Measurements from ENCODE around the gene SMYD3. TPM values are rescaled to one million over a fixed set of nuclear protein-coding genes. Genes with fewer than 3 reads are reported as not detected.

The SMYD3 gene
- total and polyA plus RNA-seq, 2 donors (not counting 1 experiment from before 2014, with no cell fraction given) = 9.7 to 37.2 TPM

- H3K27ac ChIP-seq (ENCODE audit: low read length in 2 of 2) = no peak overlapping the region
- no peak overlapping the region for H2AFZ ChIP-seq (ENCODE audit: insufficient read depth, low read depth, low read length, poor library complexity, severe bottlenecking)
- Mint-ChIP-seq H3K4me1 (no peaks in the 10 kb centered on the region), H3K9me3 (ENCODE audit: insufficient read depth) (no peaks in the 10 kb centered on the region), H3K27me3 (no peaks in the 10 kb centered on the region), H3K4me3 (no peak overlapping the region), H3K27ac (no peak overlapping the region)
- CTCF ChIA-PET = no interaction called here
- no peak overlapping the region for H3K4me3 ChIP-seq (ENCODE audit: control extremely low read depth in 1 of 5, extremely low read depth in 1 of 5, insufficient read depth in 1 of 5, low read depth in 2 of 5, low read length in 4 of 5)
- intact Hi-C loops (cut with micrococcal nuclease) = no loop called here
- peaks cover 4% of the 10 kb centered on the region for H4K20me1 ChIP-seq (ENCODE audit: control insufficient read depth, insufficient read depth, low read length, poor library complexity, severe bottlenecking)
- peaks cover 6% of the 10 kb centered on the region for H3K79me2 ChIP-seq (ENCODE audit: control insufficient read depth, insufficient read depth, low read length)
- DNase-seq = no peak
- POLR2A ChIA-PET = no interaction called here
- no peak overlapping the region for H3K4me2 ChIP-seq (replicated peaks; ENCODE audit: low read depth, low read length, poor library complexity, severe bottlenecking)
- no peak for ATAC-seq (ENCODE audit: low read depth)
- no peak overlapping the region for H3K9ac ChIP-seq (ENCODE audit: low read length)
- no peaks in the 10 kb centered on the region for H3K4me1 ChIP-seq (ENCODE audit: control insufficient read depth in 2 of 2, insufficient read depth in 2 of 2, low read length in 2 of 2)
- no peaks in the 10 kb centered on the region for H3K9me3 ChIP-seq (ENCODE audit: control extremely low read depth in 1 of 3, control insufficient read depth in 2 of 3, insufficient read depth in 1 of 3, low read length in 2 of 3)
- H3K36me3 ChIP-seq (replicated peaks in 1 of 2; ENCODE audit: control extremely low read depth in 1 of 2, control insufficient read depth in 1 of 2, extremely low read depth in 1 of 2, insufficient read depth in 2 of 2, low read length in 1 of 2) = no peaks in the 10 kb centered on the region
- no peaks in the 10 kb centered on the region for H3K27me3 ChIP-seq (replicated peaks in 1 of 4; ENCODE audit: control extremely low read depth in 1 of 4, control insufficient read depth in 3 of 4, insufficient read depth in 4 of 4, low read length in 3 of 4)
- WGBS (ENCODE audit: insufficient coverage) = 100% methylated on average over 1 of the region's 2 CpGs
- TF ChIP-seq EZH2 (IDR thresholded peaks at IDR 0.05; ENCODE audit: borderline replicate concordance, insufficient read depth, low read depth, low read length, poor library complexity, severe bottlenecking) = no peak
- TF ChIP-seq, protein P1, sequence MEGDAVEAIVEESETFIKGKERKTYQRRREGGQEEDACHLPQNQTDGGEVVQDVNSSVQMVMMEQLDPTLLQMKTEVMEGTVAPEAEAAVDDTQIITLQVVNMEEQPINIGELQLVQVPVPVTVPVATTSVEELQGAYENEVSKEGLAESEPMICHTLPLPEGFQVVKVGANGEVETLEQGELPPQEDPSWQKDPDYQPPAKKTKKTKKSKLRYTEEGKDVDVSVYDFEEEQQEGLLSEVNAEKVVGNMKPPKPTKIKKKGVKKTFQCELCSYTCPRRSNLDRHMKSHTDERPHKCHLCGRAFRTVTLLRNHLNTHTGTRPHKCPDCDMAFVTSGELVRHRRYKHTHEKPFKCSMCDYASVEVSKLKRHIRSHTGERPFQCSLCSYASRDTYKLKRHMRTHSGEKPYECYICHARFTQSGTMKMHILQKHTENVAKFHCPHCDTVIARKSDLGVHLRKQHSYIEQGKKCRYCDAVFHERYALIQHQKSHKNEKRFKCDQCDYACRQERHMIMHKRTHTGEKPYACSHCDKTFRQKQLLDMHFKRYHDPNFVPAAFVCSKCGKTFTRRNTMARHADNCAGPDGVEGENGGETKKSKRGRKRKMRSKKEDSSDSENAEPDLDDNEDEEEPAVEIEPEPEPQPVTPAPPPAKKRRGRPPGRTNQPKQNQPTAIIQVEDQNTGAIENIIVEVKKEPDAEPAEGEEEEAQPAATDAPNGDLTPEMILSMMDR (IDR thresholded peaks at IDR 0.05) = no peak
These were observed 59.6 kb downstream of the SMYD3 start for GRCh38 chr1:246447501-246447900.

- ATAC-seq (ENCODE audit: low read depth) (no peak), DNase-seq (no peak)
- no CpG with 5 or more reads among the region's 3 CpGs for WGBS (ENCODE audit: insufficient coverage)
- ChIA-PET POLR2A (no interaction called here), CTCF (no interaction called here)
- intact Hi-C loops (cut with micrococcal nuclease) = no loop called here
- no peak overlapping the region for H3K4me3 Mint-ChIP-seq
- no peaks in the 10 kb centered on the region for H3K9me3 Mint-ChIP-seq (ENCODE audit: insufficient read depth)
- H4K20me1 ChIP-seq (ENCODE audit: control insufficient read depth, insufficient read depth, low read length, poor library complexity, severe bottlenecking) = peaks cover 4% of the 10 kb centered on the region
- H3K27me3 Mint-ChIP-seq = no peaks in the 10 kb centered on the region
- H3K36me3 ChIP-seq (replicated peaks in 1 of 2; ENCODE audit: control extremely low read depth in 1 of 2, control insufficient read depth in 1 of 2, extremely low read depth in 1 of 2, insufficient read depth in 2 of 2, low read length in 1 of 2) = no peaks in the 10 kb centered on the region
- H3K27ac Mint-ChIP-seq = no peak overlapping the region
- H3K4me1 ChIP-seq (ENCODE audit: control insufficient read depth in 2 of 2, insufficient read depth in 2 of 2, low read length in 2 of 2) = no peaks in the 10 kb centered on the region
- H3K27me3 ChIP-seq (replicated peaks in 1 of 4; ENCODE audit: control extremely low read depth in 1 of 4, control insufficient read depth in 3 of 4, insufficient read depth in 4 of 4, low read length in 3 of 4) = no peaks in the 10 kb centered on the region
- no peak overlapping the region for H3K4me2 ChIP-seq (replicated peaks; ENCODE audit: low read depth, low read length, poor library complexity, severe bottlenecking)
- no peak overlapping the region for H3K27ac ChIP-seq (ENCODE audit: low read length in 2 of 2)
- no peak overlapping the region for H3K9ac ChIP-seq (ENCODE audit: low read length)
- peaks cover 6% of the 10 kb centered on the region for H3K79me2 ChIP-seq (ENCODE audit: control insufficient read depth, insufficient read depth, low read length)
- no peaks in the 10 kb centered on the region for H3K9me3 ChIP-seq (ENCODE audit: control extremely low read depth in 1 of 3, control insufficient read depth in 2 of 3, insufficient read depth in 1 of 3, low read length in 2 of 3)
- no peak overlapping the region for H3K4me3 ChIP-seq (ENCODE audit: control extremely low read depth in 1 of 5, extremely low read depth in 1 of 5, insufficient read depth in 1 of 5, low read depth in 2 of 5, low read length in 4 of 5)
- no peaks in the 10 kb centered on the region for H3K4me1 Mint-ChIP-seq
- no peak overlapping the region for H2AFZ ChIP-seq (ENCODE audit: insufficient read depth, low read depth, low read length, poor library complexity, severe bottlenecking)
- no peak for TF ChIP-seq EZH2 (IDR thresholded peaks at IDR 0.05; ENCODE audit: borderline replicate concordance, insufficient read depth, low read depth, low read length, poor library complexity, severe bottlenecking)
- TF ChIP-seq, protein P1 (IDR thresholded peaks at IDR 0.05) = no peak
These were observed 61.6 kb downstream of the SMYD3 start for GRCh38 chr1:246445503-246445902.
